ENCODE measurements around the gene GREB1.

GREB1 gene

DNA sequence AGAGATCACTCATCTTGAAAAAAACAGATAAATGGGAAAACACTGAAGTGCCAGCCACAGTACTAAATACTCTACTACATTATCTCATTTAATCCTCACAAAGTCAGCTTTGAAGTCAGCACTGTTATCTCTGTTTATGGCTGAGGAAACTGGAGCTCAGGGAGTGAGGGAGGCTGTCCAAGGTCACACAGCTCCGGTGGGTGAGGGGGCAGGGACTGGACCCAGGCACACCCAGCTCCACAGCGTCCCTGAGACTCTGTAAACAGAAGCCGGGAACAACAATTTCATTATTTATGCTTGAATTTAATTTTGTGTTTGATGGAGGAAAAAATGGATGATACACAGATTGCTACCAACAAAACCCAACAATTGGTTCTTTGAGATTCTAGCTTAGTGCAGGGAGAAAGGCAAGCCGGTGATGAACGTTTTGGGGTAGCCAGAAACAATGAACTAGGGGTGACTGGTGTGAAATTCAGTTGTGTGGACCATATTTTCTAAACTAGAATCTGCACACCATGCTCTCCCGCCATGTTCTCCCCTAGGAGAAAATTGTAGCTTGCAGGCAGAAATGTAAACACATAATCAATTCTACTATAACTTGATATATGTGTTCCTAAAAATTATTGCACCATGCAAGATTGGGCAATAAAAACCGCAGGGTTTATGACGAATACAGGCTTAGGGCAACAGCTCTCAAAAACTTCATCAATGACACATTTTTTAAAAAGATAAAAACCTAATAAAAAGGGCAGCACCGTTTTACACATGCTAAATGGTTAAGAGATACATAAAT lies at the start of gene GREB1:
Gene GREB1, plus strand, starts transcription at position 768 of the 793 bp plus-strand sequence. CDS start 22,570 bp downstream, outside the sequence.
- DNase-seq (ENCODE audit: low read depth): no peak

GRCh38 chr2:11488809-11489208 lies 45.0 kb upstream of the GREB1 start:
- no peak overlapping the region for H3K4me3 ChIP-seq (ENCODE audit: low read depth, low read length)
- TF ChIP-seq CTCF (IDR thresholded peaks at IDR 0.05; ENCODE audit: insufficient read depth, low read depth, low read length, missing control alignments): no peak
- DNase-seq (ENCODE audit: low read depth): no peak

More for the DNA sequence above, at the start of gene GREB1:
- TF ChIP-seq CTCF (IDR thresholded peaks at IDR 0.05; ENCODE audit: insufficient read depth, low read depth, low read length, missing control alignments): no peak
- no peak within 1 kb of the TSS for H3K4me3 ChIP-seq (ENCODE audit: low read depth, low read length)

DNA sequence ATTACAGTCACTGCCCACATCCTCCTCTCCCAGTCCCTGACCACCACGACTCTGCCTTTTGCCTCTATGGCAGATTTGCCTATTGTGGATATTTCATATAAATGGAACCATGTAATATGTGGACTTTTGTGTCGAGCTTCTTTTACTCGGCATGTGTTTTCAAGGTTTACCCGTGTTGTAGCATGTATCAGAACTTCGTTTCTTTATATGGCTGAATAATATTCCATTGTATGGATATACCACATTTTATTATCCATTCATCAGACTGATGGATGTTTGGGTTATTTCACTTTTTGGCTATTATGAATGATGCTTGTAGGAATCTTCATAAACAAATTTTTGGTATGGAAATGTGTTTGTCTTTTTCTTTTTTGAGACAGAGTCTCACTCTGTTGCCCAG lies 43.7 kb upstream of the GREB1 start:
- no peak for TF ChIP-seq CTCF (IDR thresholded peaks at IDR 0.05; ENCODE audit: insufficient read depth, low read depth, low read length, missing control alignments)
- no peak for DNase-seq (ENCODE audit: low read depth)
- no peak overlapping the region for H3K4me3 ChIP-seq (ENCODE audit: low read depth, low read length)

GRCh38 chr2:11491348-11491933 lies 42.4 kb upstream of the GREB1 start:
- no peak for TF ChIP-seq CTCF (IDR thresholded peaks at IDR 0.05; ENCODE audit: insufficient read depth, low read depth, low read length, missing control alignments)
- H3K4me3 ChIP-seq (ENCODE audit: low read depth, low read length): no peak overlapping the region
- no peak for DNase-seq (ENCODE audit: low read depth)

- H3K4me3 ChIP-seq (ENCODE audit: low read depth, low read length): no peak overlapping the region
- DNase-seq (ENCODE audit: low read depth): no peak
Observed at GRCh38 chr2:11492244-11492643, 41.6 kb upstream of the GREB1 start.

DNA sequence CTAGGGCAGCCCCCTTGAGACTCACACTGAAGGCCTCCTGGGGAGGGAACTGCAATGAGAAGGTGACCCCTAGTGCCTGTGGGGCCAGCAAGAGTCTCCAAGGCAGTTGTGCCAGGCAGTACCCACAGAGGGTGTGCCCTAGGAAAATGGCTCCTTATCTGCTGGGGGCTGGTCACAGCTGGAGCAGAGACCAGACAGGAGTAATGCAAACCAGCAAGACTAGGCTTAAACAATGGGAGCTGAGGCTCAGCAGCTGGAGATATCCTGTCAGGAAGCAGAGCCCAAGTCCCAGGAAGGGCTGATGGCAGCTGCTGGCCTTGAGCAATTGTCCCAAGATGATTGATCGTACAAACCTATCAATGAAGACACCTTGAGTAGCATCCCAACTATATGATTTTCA lies 41.1 kb upstream of the GREB1 start:
- H3K4me3 ChIP-seq (ENCODE audit: low read depth, low read length): no peak overlapping the region
- no peak for TF ChIP-seq CTCF (IDR thresholded peaks at IDR 0.05; ENCODE audit: insufficient read depth, low read depth, low read length, missing control alignments)
- no peak for DNase-seq (ENCODE audit: low read depth)

More at GRCh38 chr2:11492244-11492643, 41.6 kb upstream of the GREB1 start:
- no peak for TF ChIP-seq CTCF (IDR thresholded peaks at IDR 0.05; ENCODE audit: insufficient read depth, low read depth, low read length, missing control alignments)

Measured in GM12865 (cell line).